ENCODE data around the gene SIDT1.

SIDT1 gene

GRCh38 chr3:113548501-113548900, 16.1 kb downstream of the SIDT1 start:
- DNase-seq: no peak

- no peak for DNase-seq
These were observed 19.5 kb downstream of the SIDT1 start for GRCh38 chr3:113551820-113552219.

GRCh38 chr3:113552851-113553250, 20.5 kb downstream of the SIDT1 start:
- no peak for DNase-seq

- no peak for DNase-seq
These were observed 22.8 kb downstream of the SIDT1 start for GRCh38 chr3:113555138-113555537.

GRCh38 chr3:113556316-113556945, 24.1 kb downstream of the SIDT1 start:
- DNase-seq: no peak

GRCh38 chr3:113556946-113557335, 24.6 kb downstream of the SIDT1 start:
- no peak for DNase-seq

GRCh38 chr3:113557374-113557773, 25.0 kb downstream of the SIDT1 start:
- peak in 1 of 2 experiments; percentile 56 for DNase-seq

GRCh38 chr3:113559009-113559408, 26.7 kb downstream of the SIDT1 start:
- no peak for DNase-seq

- no peak for DNase-seq
These were observed 27.9 kb downstream of the SIDT1 start for GRCh38 chr3:113560271-113560670.

GRCh38 chr3:113560831-113561623, 28.7 kb downstream of the SIDT1 start:
- peak in 1 of 2 experiments; percentile 13 for DNase-seq

- DNase-seq: no peak
These were observed 33.2 kb downstream of the SIDT1 start for GRCh38 chr3:113565555-113565954.

GRCh38 chr3:113570158-113570557, 37.8 kb downstream of the SIDT1 start:
- no peak for DNase-seq

- no peak for DNase-seq
These were observed 39.0 kb downstream of the SIDT1 start for GRCh38 chr3:113571360-113571759.

GRCh38 chr3:113573728-113574127, 41.4 kb downstream of the SIDT1 start:
- DNase-seq: no peak

GRCh38 chr3:113574213-113574612, 41.9 kb downstream of the SIDT1 start:
- DNase-seq: no peak

- no peak for DNase-seq
These were observed 42.9 kb downstream of the SIDT1 start for GRCh38 chr3:113575206-113575605.

- no peak for DNase-seq
These were observed 52.9 kb downstream of the SIDT1 start for GRCh38 chr3:113585228-113585627.

GRCh38 chr3:113585720-113586119, 53.4 kb downstream of the SIDT1 start:
- DNase-seq: no peak

- DNase-seq: no peak
These were observed 56.5 kb downstream of the SIDT1 start for GRCh38 chr3:113588806-113589205.

- DNase-seq: no peak
These were observed 57.6 kb downstream of the SIDT1 start for GRCh38 chr3:113589971-113590370.

GRCh38 chr3:113590983-113591382, 58.6 kb downstream of the SIDT1 start:
- DNase-seq: no peak

GRCh38 chr3:113594066-113594465, 61.7 kb downstream of the SIDT1 start:
- no peak for DNase-seq

- no peak for DNase-seq
These were observed 65.4 kb downstream of the SIDT1 start for GRCh38 chr3:113597596-113598354.

Measured in SW 1271 (cell line).